GM18505 (cell line): ENCODE results near the gene RREB1.

ENCODE experiments used
- ATAC-seq: cut with Tn5 transposase; IDR thresholded peaks from one replicate; pipeline ENCODE4 v1.9.1; 2021; ENCODE audit not compliant: unreplicated experiment
- POLR2A ChIP-seq: IDR thresholded peaks from 4 replicates; pipeline ENCODE4 v1.6.1; 2011; ENCODE audit warnings: borderline replicate concordance; ENCODE audit not compliant: insufficient read depth, insufficient read length; ENCODE audit errors: extremely low read depth

The RREB1 gene

DNA sequence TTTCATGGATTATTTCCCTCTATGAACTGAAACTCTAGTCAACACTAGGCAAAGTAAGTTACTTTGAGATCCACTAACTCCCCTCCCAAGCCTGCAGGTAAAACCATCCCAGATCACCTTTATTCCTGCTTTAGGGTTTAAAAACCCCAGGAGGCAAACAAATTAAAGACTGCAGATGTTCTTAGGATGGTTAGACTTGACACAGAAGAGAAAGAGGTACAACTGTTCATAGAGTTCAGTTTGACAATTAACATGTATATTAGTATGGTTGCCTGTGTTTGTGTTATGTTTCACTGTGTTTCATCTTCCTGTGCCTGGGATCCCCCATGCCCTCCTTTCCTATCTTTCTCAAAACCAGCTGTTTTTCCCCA, 53.5 kb downstream of the RREB1 start:
- no peak for ATAC-seq
- TF ChIP-seq POLR2A: no peak

DNA sequence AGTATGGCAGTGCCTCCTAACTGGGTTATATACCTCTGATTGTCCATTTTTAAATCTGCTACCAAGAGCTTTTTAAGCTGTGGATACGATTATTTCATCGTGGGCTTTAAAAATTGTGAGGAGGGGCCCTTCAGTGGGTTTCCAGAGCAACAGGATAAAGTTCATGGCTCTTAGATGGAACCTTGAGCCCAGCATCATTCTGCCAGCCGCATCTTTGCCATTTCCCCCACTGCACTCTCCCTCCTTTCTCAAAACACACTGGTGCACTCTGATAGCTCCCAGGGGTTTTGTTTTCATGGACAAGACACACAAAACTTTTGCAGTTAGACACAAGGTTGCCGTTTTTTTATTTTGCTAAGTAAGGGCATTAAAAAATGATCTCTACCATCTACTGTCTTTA, 54.1 kb downstream of the RREB1 start:
- TF ChIP-seq POLR2A: no peak
- no peak for ATAC-seq

DNA sequence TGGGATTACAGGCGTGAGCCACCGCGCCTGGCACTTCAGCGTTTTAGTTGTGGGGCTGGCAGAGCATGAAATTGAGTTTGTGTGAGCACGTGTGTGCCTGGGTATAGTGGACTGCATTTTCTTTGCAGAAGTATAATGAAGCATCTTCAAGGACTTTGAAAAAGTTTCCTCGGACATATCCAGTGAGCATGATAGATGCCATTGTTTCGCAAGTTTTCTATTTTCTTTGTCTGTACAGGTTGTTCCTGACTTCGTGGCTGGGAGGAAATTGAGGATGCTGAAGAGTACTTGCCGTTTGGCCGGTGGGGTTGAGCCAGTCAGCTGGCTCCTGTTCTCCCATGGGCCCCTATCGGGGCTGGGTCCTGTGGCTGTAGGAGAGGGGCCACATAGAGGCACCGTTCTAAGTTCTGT, 55.9 kb downstream of the RREB1 start:
- ATAC-seq: no peak
- TF ChIP-seq POLR2A: no peak

DNA sequence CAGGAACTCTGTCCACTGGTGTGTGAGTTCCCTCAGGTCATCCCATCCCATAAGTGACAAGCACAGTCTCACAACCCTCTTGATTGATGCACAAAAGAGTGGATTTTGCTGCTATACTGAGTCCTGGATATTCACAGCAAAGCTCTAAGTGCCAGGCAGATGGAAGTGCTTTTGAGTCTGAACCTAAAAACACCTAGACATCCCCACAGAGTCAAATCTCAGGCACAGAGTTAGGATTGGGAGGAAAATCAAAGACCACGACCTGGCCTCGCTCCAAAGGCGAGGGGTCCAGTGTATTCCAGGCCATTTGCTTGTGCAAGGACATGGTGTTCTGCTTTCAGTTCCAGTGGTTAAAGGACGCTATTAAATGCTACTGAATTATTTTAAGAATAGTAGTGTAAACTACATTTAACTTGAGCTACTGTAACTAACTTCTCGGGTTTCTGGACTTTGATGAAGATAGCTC, 56.8 kb downstream of the RREB1 start:
- TF ChIP-seq POLR2A: no peak
- ATAC-seq: no peak

DNA sequence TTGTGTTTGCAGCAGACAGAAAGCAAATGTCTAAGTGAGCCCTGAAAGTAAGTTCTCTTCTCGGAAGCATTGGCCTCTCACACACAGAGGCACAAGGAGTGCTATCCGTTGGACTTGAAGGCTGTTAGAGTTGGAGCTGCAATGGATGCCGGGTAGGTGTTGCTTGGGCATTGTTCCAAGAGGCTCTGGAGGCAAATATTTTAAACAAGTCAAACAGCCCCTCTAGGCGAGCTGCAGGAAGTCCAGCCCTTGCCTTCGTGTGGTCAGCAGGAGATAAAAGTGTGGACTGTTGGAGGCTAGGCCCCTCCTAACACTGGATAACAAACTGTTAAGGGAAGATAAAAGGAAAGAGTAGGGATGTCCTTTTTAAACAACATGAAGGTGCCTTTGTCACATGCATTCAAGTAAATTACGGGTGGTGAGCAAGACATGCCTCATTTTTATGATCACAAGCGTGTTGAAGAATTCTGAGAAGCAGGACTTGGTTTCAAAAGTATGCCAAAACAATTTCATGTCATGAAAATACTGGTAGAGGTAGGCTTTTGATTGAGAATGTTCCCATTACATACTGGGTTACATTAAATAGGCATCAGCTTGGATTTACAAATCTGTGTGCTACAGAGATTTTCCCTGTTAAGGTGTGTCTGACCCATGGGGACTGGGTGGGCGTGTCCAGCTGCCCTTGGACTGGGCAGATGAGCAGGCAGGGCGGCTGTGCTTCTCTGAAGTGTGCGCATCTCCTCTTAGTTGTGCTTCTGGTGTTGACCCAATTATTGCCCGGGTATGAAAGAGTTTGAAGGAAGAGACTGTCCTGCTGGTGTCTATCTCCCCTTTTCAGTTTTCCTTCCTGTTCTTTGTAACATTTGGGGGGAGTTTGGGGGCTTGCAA, 57.5 kb downstream of the RREB1 start:
- TF ChIP-seq POLR2A: no peak
- ATAC-seq: no peak

DNA sequence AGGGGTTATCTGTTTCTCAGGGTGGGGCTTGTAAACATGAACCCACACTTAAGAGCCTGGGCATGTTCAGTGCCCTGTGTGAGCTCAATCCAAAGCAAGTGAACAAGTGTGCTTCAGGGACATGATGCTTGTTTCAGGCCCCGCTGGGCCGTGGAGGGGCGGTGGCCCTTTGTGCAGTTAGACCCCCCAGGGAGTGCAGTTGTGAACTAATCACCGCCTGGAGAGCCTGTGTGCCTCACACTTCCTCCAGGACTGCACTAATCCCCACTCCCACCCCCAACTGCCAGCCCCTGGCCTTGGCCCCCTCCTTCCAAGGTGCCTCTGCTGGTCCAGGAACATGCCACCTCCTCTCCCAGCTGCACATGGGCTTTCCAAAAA, 58.1 kb downstream of the RREB1 start:
- no peak for ATAC-seq
- TF ChIP-seq POLR2A: no peak

DNA sequence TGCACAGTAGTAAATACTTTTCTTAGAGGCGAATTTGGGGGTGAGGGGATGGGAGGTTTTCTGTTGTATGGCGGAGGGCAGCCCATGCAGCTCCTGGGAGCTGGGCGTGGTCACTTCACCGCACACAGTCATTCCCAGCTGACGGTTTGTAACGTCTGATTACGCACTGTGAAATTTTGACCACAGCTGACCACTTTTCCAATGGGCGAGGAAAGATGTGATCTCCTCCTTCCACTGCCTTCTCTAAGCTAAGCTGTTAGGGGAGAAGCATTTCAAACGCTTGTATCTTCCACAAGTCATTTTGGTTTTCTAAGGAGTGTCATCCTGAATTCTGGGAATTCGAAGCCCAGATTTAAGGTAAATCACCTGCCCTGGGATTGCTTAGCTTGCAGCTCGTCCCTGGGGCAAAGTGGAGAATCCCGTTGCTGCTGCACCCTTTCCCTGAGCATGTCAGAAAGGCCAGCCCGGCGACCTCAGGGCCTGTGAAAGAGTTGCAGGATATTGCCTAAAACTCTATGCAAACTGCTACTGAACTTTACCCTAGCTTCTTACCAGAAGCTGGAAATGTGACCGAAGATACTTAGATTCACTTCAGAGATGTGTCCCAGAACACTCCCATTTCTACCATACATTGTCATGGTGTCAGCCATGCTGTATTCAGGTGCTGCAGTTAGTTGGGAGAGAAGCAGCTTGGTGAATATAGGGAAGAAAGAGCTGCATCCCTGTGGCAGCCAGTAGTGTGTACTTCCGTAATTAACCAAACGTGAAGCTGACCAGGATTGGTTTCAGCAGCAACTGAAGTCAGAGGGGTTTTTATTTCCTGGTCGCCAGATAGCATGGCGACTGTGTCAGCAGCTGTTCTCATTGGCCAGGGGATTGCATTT, 58.9 kb downstream of the RREB1 start:
- no peak for TF ChIP-seq POLR2A
- no peak for ATAC-seq

DNA sequence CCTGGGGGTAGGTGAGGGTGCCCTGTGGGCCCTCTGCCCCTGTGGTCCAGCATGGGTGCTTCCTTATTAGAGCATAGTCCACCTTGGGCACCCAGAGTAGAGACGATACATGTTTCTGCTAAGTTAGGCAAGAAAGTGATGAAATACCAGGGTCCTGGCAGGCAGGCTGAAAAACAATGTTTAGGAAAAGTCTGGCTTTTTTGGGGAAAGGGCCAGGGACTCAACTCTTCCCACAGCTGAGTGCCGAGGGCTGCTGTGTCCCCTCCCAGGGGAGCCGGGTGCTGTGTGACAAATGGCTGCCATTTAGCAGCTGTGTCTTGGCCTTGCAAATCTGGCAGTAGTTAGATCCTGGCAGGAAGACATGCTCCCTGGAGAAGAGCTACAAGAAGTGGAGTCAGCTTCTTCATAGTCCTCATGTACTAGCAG, 61.5 kb downstream of the RREB1 start:
- TF ChIP-seq POLR2A: no peak
- no peak for ATAC-seq

DNA sequence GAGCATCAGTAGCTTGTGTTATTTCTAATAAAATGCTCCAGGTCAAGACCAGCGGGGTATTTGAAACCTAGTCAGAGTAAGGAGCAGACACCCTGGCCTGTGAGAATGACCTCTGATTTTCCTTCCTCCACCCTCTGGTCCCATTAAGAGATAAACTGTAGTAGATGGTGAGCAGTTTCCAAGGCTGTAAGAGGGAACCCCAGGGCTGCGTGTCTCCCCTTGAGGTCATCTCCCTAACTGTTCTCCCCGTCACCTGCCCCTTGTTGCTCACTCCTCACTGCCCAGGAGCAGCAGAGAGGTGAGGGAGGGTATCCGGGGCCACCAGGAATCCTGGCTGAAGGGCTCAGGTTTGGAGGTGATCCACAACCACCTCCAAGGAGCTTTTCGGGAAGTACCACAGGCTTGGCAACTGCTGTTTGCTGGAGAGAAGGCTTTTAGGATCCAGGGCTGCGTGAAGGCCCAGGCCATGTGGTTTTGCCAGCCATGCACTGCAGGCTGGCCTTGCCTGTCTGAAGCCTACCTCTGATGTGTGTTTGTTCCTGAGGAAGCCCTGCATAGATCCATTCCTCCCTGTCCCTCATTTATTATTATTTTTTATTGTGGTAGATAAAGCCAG, 62.5 kb downstream of the RREB1 start:
- TF ChIP-seq POLR2A: no peak
- ATAC-seq: no peak

DNA sequence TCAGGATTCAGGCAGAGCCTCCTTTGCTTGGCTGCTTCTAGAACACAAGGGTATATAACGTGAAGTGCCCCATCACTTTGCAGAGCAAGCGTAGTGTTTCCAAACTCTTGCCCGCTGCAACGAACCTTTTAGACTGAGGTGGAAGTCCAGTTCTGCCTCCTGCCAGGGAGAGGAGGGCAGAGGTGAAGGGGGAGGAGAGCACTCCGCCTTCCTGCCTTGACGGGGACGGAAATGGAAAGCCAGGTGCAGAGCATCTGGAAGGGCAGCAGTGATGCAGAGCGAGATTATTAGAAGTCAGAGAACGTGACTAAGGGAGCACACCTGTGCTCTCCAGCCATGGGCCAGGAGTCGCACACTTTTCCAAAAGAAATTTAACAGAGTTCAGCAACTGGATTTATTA, 63.4 kb downstream of the RREB1 start:
- no peak for TF ChIP-seq POLR2A
- ATAC-seq: no peak

DNA sequence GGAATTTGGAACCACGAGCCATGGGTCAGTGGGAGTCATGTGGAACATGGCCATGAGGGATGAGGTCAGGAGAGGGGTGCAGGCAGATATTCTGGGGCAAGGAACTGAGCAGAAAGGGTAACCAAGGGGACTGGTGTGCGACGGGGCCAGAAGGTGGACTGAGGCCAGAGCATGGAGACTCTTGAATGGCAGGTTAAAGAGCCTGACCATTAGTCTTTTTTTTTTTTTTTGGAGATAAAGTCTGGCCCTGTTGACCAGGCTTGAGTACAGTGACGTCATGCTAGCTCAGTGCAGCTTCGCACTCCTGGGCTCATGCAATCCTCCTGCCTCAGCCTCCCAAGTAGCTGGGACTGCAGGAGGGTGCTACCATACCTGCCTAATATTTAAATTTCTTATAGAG, 64.0 kb downstream of the RREB1 start:
- no peak for TF ChIP-seq POLR2A
- ATAC-seq: no peak

DNA sequence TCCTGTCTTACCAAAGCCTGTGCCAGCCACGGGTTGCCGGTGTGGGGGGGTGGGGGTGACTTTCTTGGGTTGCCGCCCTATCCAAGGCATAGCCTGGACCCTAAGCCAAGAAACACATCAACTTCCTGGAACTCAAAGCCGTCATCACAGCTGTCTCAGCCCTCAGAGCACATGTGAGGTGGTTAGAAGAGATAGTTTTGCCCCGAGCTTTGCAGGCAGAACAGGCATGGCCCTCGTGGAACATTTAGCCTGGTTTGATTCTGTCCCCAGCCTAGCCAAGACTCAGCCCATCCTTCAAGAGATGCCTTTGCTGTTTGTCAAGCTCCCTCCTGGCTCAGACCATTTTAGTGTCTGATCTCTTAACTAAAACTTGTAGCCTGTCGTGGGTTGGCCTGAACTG, 64.9 kb downstream of the RREB1 start:
- no peak for TF ChIP-seq POLR2A
- ATAC-seq: no peak

DNA sequence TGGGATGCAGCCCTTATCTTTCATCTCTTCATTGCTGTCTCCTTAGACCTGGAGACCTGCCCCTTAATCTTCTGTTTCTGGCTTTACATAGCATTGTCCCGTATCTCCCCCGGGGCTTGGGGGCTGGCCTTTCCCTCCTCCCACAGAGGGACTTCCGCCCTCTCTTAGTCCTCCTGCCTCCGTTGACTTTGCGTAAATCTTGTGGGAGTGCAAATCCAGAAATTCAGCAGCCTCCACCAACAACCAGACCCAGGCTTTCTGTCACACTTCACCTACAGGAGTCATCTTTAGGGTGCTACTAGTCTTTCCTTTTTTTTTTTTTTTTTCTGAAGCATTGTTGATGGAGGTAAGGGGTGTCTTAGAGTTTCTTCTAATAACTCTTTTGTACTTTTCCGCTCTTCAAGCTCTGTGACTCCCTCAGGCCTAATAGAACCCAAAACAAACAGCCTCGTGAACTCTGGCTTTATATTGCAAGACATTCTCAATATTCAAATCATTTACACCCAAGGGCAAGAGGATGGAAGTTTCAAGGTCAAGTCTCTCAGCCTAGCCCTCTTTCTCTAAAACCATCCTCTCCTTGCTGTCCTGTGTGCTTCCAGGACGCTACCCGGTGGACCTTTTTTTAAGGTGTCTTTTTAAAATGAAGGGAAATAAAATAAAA, 66.2 kb downstream of the RREB1 start:
- no peak for TF ChIP-seq POLR2A
- no peak for ATAC-seq
